GM21825 (cell line): ENCODE measurements around the gene NATD1.
"Not testable (repeated sequence)": the region's sequence is repeated elsewhere in the genome, so short reads cannot be mapped to it uniquely, and the experiment has no call there.

Source experiments
- ATAC-seq: cut with Tn5 transposase; IDR thresholded peaks from one replicate; pipeline ENCODE4 v1.9.1; 2021; ENCODE audit warnings: mild to moderate bottlenecking, moderate library complexity; ENCODE audit not compliant: unreplicated experiment

The NATD1 gene

GRCh38 chr17:21247552-21248258 lies 5.5 kb downstream of the NATD1 start:
- ATAC-seq, result no peak

DNA sequence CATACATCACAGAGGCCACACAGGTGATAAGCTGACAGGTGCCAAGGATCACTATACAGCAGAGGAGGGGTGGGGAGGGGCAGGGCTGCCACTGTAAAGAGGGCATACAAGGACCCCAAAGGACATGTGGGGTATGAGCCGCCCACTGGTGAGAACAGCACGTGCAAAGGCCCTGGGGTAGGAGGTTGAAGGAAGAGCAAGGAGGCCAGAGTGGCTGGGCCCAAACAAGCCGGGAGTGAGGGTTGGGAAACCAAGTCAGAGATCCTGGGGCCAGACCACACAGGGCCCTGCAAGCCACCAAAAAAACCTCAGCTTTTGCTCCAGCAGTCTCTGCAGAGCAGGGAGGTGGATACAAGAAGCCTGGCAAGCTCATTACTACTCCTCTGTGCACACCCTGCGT lies 6.5 kb downstream of the NATD1 start:
- ATAC-seq, result no peak

- ATAC-seq, result no peak
Observed at GRCh38 chr17:21245639-21246084, 7.5 kb downstream of the NATD1 start.

- ATAC-seq, result no peak
Observed at GRCh38 chr17:21243516-21244303, 9.5 kb downstream of the NATD1 start.

DNA sequence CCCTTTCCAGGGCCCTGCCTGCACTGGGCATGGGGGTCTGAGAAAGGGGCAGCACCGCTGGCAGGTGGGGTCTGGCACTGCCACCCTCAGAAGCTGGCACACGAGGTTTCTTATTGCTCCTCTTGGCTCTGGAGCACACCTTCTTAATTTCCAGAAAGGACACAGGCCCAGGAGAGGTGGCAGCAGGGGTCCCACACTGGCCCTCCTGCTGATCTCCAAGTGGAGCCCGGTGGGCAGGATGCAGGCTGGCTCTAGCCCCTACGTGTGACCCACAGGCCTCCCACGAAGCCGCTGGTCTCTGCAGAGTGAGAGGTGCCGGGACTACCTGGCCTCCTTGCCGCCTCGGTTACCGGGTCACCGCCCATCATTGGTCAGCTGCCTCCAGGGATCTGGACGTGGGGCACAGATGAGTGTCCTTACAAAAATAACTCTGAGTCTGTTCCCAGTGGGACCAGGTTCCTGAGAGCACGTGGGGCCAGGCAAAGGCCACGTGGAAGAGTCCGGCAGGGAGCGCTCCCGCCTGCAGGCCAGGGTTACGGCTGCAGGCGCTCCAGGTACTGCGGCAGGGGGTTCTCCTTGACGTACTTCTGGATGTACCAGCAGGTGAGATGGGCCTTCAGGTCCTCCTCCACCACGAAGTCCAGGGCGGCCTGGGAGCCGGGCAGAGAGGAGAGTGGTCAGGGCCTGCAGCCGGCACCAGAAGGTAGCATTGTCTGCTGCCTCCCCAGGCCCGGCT lies 10.3 kb downstream of the NATD1 start:
- no peak for ATAC-seq

DNA sequence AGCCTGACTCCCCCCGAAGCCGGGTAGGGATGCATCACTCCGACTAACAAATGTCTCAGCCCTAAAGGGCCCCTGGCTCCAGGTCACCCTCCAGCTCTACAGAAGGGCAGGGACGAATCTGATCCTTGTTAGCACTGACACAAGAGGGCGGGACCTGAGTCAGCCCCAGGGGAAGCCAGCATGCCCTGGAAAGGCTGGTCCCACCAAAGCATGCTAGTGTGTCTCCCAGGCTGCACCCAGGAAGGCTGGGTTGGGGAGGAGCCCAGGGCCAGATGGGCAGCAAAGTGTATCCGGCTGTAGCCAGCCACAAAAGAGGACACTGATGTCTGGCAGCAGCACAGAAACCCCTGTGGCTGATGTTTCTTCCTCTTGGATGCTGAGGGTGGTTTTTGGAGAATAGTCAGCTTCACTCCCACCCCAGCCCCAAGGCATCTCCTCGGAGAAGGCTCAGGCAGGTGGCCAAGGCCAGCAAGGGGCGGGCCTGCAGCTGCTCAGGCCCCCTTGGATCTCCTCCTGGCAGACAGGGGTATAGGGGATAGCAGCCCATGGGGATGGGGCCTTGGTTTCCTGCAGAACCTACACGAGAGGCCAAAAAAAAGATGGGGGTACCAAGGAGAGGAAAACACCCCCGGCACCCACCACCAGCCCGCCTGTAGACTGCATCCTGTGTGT lies 11.0 kb downstream of the NATD1 start:
- no peak for ATAC-seq

DNA sequence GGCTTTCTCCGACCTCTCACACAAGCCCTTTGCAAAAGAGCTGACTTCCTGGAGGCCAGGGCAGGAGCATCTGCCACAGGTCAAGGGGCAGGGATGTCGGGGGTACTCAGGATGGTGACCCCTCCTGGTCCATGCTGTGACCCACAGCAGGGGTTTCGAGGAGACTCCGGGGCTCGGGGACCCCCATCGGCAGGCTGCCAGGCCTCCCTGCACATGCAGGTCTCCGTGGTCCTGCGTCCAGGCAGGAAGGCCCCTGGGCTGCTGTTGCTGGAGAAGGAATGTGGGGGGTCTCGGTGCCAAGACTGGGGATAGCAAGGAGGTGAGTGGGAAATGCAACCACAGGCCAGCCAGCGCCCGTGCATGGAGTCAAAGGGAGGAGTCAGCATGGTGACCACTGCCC lies 11.6 kb downstream of the NATD1 start:
- ATAC-seq, result no peak

- no peak for ATAC-seq
Observed at GRCh38 chr17:21240369-21241055, 12.7 kb downstream of the NATD1 start.

GRCh38 chr17:21239680-21240368 lies 13.4 kb downstream of the NATD1 start:
- ATAC-seq, result no peak

- no peak for ATAC-seq
Observed at GRCh38 chr17:21235921-21236320, 17.3 kb downstream of the NATD1 start.

GRCh38 chr17:21233581-21234347 lies 19.4 kb downstream of the NATD1 start:
- no peak for ATAC-seq

GRCh38 chr17:21232033-21232749 lies 21.0 kb downstream of the NATD1 start:
- no peak for ATAC-seq

DNA sequence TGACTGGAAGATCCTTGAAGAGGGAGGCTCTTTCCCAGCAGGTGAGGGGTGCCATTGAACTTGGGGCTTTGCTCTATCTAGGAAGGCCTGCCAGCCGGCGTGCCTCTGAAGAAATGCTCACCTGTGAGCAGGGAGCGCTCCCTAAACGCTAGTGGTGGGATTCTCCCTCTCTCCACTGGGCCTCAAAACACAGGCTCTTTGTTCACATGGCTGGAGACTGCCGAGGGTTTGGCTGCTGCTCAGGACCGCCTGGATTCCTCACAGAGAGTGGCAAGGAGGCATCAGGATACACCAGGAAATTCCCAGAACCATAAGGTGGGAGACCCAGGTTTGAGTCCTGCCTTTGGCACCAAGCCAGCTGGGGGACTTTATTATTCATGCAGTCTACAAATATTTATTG lies 21.7 kb downstream of the NATD1 start:
- no peak for ATAC-seq

DNA sequence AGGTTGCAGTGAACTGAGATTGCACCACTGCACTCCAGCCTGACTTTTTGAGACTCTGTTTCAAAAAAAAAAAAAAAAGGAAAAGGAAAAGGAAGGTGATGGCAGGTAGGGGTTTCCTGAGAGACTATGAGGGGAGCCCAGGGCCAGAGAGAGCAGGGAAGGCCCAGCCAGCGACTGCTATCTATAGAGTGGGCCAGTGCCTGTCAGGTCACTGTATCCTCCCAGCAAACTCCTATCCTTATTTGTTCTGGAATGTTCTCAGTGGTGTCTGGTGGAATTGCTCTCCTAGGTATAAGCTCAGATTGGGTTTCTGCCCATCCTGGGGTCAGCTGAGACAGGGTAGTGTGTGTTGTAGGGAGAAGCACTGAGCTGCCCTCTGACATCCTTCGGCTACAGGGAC lies 24.4 kb downstream of the NATD1 start:
- ATAC-seq, result no peak

GRCh38 chr17:21228111-21228510 lies 25.1 kb downstream of the NATD1 start:
- ATAC-seq, result no peak

GRCh38 chr17:21227277-21227676 lies 25.9 kb downstream of the NATD1 start:
- ATAC-seq, result not testable (repeated sequence)

DNA sequence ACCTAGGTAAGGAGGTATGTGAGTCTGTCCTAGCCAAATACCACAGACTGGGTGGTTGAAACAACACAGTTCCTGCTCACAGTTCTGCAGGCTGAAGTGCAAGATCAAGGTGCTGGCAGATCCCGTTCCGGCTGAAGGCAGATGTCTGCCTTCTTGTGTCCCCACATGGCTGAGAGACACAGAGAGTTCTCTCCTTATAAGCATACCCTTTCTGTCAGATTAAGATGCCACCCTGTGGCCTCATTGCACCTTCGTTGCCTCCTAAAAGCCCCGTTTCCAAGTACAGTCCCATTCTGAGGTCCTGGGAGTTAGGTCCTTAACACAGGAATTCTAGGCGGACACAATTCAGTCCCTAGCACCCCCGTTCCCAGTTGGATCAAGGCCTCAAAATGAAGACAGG lies 30.1 kb downstream of the NATD1 start:
- ATAC-seq, result no peak

GRCh38 chr17:21218831-21219380 lies 34.3 kb downstream of the NATD1 start:
- ATAC-seq, result no peak
